Stimulated activated CD8-positive, alpha-beta memory T cell treated with anti-CD3 and anti-CD28 coated beads, Interleukin-7, amount 100 ng/mL, for 24 hours (primary cell): Measurements from ENCODE around the gene RASA3.
"Not testable (repeated sequence)": the region's sequence is repeated elsewhere in the genome, so short reads cannot be mapped to it uniquely, and the experiment has no call there.

ENCODE experiments used
- DNase-seq: peaks from one replicate; pipeline ENCODE4 v3.0.0-alpha.2; 2020; ENCODE audit warnings: low read depth

Gene RASA3

GRCh38 chr13:114000151-114001040 is 132.0 kb downstream of the RASA3 start:
- no peak for DNase-seq

- no peak for DNase-seq
Observed at GRCh38 chr13:113999618-113999910, 132.9 kb downstream of the RASA3 start.

GRCh38 chr13:113998781-113999617 is 133.4 kb downstream of the RASA3 start:
- DNase-seq = no peak

- DNase-seq = no peak
Observed at GRCh38 chr13:113997845-113998751, 134.3 kb downstream of the RASA3 start.

GRCh38 chr13:113996912-113997745 is 135.3 kb downstream of the RASA3 start:
- no peak for DNase-seq

- DNase-seq = no peak
Observed at GRCh38 chr13:113996081-113996911, 136.1 kb downstream of the RASA3 start.

- DNase-seq = no peak
Observed at GRCh38 chr13:113995051-113995601, 137.3 kb downstream of the RASA3 start.

GRCh38 chr13:113992276-113993005 is 140.0 kb downstream of the RASA3 start:
- DNase-seq = no peak

- no peak for DNase-seq
Observed at GRCh38 chr13:113991676-113992179, 140.7 kb downstream of the RASA3 start.

- no peak for DNase-seq
Observed at GRCh38 chr13:113991191-113991669, 141.2 kb downstream of the RASA3 start.

- no peak for DNase-seq
Observed at GRCh38 chr13:113990321-113990837, 142.0 kb downstream of the RASA3 start.

GRCh38 chr13:113989585-113990300 is 142.7 kb downstream of the RASA3 start:
- no peak for DNase-seq

GRCh38 chr13:113988859-113989258 is 143.6 kb downstream of the RASA3 start:
- not testable (repeated sequence) for DNase-seq

- DNase-seq = no peak
Observed at GRCh38 chr13:113982296-113982661, 150.1 kb downstream of the RASA3 start.

GRCh38 chr13:113981611-113982295 is 150.7 kb downstream of the RASA3 start:
- DNase-seq = no peak

- DNase-seq = no peak
Observed at GRCh38 chr13:113981194-113981605, 151.2 kb downstream of the RASA3 start.

GRCh38 chr13:113980489-113981064 is 151.8 kb downstream of the RASA3 start:
- DNase-seq = no peak
